ENCODE data around the gene LRCH1. TPM values are rescaled to one million over a fixed set of nuclear protein-coding genes. Genes with fewer than 3 reads are reported as not detected.

LRCH1 gene
- total RNA-seq, 4 donors from 2014 or later: 42.7 to 66.0 (median 53.1) TPM

DNA sequence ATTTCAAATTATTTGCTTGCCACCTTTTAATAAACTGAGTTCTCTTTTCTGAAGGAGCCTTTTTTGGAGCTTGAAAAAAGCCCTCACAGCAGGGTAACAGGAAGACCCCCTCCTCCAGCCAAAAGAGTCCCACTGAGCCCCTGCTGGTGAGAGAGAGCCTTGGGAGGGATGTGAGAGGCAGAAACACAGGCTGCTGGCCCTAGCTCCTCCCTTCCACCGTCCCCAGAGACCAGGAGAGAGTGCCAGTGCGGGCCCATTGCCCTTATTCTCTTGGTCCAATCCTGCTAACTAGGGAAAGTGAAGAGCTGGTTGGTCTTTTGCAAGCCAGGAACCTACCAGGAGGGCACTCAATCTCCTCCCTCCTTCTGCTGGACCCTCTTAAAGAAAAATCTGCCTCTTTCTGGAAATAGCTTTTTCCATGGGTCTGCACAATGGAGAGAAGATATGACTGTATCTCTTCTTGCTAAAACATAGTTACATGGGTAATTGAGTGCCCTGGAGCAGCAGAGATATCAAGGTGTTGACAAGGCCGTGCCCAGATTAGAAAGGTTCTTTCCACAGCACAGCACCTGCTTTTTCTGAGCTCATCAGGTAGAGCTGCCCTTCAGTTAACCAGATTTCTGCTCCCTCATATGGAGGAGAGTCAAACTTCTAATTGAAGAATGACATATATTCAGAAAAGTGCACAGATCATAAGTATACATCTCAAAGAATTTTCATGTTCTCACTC lies 113.9 kb downstream of the LRCH1 start:
- 70% methylated on average over 3 of the region's 3 CpGs for WGBS
- H3K27ac ChIP-seq (replicated peaks in 1 of 4): peak overlapping the region; percentile 5 to 52 (median 46)
- intact Hi-C loops (cut with DNase I): no loop called here
- no peak overlapping the region for H3K4me3 ChIP-seq
- H3K27me3 ChIP-seq: no peaks in the 10 kb centered on the region
- peaks cover 56 to 79% (median 72%) of the 10 kb centered on the region in 4 donors for H3K4me1 ChIP-seq
- peaks cover 0 to 6% (median 1%) of the 10 kb centered on the region in 4 donors for H3K36me3 ChIP-seq
- no peak for DNase-seq (ENCODE audit: extremely low spot score)
- H3K9me3 ChIP-seq: no peaks in the 10 kb centered on the region
- TF ChIP-seq, protein P1, sequence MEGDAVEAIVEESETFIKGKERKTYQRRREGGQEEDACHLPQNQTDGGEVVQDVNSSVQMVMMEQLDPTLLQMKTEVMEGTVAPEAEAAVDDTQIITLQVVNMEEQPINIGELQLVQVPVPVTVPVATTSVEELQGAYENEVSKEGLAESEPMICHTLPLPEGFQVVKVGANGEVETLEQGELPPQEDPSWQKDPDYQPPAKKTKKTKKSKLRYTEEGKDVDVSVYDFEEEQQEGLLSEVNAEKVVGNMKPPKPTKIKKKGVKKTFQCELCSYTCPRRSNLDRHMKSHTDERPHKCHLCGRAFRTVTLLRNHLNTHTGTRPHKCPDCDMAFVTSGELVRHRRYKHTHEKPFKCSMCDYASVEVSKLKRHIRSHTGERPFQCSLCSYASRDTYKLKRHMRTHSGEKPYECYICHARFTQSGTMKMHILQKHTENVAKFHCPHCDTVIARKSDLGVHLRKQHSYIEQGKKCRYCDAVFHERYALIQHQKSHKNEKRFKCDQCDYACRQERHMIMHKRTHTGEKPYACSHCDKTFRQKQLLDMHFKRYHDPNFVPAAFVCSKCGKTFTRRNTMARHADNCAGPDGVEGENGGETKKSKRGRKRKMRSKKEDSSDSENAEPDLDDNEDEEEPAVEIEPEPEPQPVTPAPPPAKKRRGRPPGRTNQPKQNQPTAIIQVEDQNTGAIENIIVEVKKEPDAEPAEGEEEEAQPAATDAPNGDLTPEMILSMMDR (IDR thresholded peaks at IDR 0.05): no peak
- no peak for TF ChIP-seq POLR2AphosphoS5 (IDR thresholded peaks at IDR 0.05)
- no peak for TF ChIP-seq EP300 (IDR thresholded peaks at IDR 0.05)
- no peak for TF ChIP-seq POLR2A (IDR thresholded peaks at IDR 0.05; ENCODE audit: low read depth)

DNA sequence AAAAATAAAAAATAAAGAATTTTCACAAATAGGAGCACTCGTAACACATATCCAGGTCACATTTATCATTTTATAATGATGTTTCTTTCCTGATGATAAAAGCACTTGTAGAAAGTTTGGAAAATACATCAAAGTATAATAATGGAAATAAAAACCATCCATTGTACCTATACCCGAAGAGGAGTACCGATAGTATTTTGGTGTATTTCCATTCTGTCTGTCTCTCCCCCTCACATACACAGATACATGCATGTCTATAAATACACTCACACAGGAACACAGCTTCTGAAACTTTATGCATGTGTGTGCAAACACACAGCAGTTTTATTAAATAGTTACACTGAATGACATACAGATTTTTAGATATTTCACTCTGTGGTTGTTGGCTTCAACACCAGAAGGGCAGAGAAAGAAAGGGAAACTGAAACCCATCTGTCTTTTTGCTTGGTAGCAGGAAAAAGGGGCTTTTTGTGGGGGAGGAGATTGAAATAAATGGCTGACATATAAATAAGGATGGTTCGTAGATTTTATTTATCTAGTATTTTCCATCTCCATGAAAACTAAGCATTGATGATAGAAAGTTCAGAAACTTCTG lies 114.8 kb downstream of the LRCH1 start:
- peaks cover 0 to 6% (median 1%) of the 10 kb centered on the region in 4 donors for H3K36me3 ChIP-seq
- DNase-seq (ENCODE audit: extremely low spot score): no peak
- TF ChIP-seq EP300 (IDR thresholded peaks at IDR 0.05) (no peak), POLR2AphosphoS5 (IDR thresholded peaks at IDR 0.05) (no peak), POLR2A (IDR thresholded peaks at IDR 0.05; ENCODE audit: low read depth) (no peak)
- TF ChIP-seq, protein P1 (IDR thresholded peaks at IDR 0.05): no peak
- H3K27me3 ChIP-seq: no peaks in the 10 kb centered on the region
- peaks cover 47 to 79% (median 69%) of the 10 kb centered on the region in 4 donors for H3K4me1 ChIP-seq
- WGBS: 67% methylated on average over 4 of the region's 4 CpGs
- H3K4me3 ChIP-seq: peak overlapping the region in 3 of 4 donors; percentile 15 to 38 (median 22)
- no peaks in the 10 kb centered on the region for H3K9me3 ChIP-seq
- intact Hi-C loops (cut with DNase I): no loop called here
- H3K27ac ChIP-seq (replicated peaks in 1 of 4): peak overlapping the region; percentile 44 to 66 (median 56)

DNA sequence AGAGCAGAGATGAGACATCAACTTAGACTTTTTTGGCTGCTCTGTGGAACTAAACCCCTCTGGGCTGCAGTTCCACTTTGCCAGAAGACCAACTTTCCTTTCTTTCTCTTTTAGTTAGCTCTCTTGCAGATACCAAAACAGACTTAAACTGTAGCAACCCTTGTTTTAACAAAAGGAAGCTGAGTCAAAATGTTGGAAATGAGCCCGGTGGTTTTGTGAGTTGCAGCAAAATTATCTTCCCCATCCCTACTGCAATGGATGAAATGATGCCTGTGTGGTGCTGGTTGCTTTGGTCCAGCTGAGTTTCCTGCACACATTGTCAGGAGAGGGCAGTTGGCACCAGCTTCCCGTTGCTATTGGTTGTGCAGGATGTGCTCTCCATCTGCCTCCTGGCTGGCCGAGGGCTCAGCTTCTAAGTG lies 115.3 kb downstream of the LRCH1 start:
- TF ChIP-seq, protein P1 (IDR thresholded peaks at IDR 0.05): no peak
- TF ChIP-seq POLR2AphosphoS5 (IDR thresholded peaks at IDR 0.05) (no peak), POLR2A (IDR thresholded peaks at IDR 0.05; ENCODE audit: low read depth) (no peak), EP300 (IDR thresholded peaks at IDR 0.05) (no peak)
- peaks cover 0 to 6% (median 1%) of the 10 kb centered on the region in 4 donors for H3K36me3 ChIP-seq
- H3K9me3 ChIP-seq: no peaks in the 10 kb centered on the region
- intact Hi-C loops (cut with DNase I): no loop called here
- peak overlapping the region in 3 of 4 donors; percentile 15 to 38 (median 22) for H3K4me3 ChIP-seq
- DNase-seq (ENCODE audit: extremely low spot score): no peak
- H3K27me3 ChIP-seq: no peaks in the 10 kb centered on the region
- H3K4me1 ChIP-seq: peaks cover 46 to 79% (median 69%) of the 10 kb centered on the region in 4 donors
- H3K27ac ChIP-seq (replicated peaks in 1 of 4): peak overlapping the region; percentile 44 to 66 (median 56)
- 21% methylated on average over 3 of the region's 3 CpGs for WGBS

DNA sequence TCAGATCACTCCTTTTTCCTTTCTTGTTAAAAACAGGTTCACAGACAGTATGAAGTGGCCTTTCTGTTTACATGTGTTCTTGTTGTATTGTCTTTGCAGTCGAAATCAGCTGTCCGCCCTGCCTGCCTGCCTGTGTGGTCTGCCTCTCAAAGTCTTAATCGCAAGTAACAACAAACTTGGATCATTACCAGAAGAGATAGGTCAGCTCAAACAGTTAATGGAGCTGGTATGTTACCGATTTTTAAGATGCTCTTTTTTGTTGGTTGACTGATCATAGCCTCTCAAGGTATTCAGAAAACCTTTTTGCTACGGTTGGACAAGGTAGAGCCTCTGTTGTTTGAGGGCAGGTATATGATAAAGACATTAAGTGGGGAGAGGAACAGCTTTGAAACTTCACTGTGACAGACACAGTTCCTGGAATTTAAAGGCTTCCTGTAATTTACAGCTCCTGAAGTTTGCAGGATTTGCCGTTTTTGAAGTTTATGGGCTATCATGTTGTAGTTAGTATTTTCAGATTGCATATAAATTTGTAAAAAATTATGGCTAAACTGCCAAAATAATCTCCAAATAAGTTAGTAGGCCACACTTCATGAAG lies 116.1 kb downstream of the LRCH1 start:
- peak overlapping the region in 1 of 4 donors; percentile 50 for H3K27ac ChIP-seq (replicated peaks in 1 of 4)
- no peaks in the 10 kb centered on the region for H3K27me3 ChIP-seq
- 65% methylated on average over 6 of the region's 6 CpGs for WGBS
- H3K4me1 ChIP-seq: peaks cover 41 to 78% (median 65%) of the 10 kb centered on the region in 4 donors
- DNase-seq (ENCODE audit: extremely low spot score): no peak
- intact Hi-C loops (cut with DNase I): no loop called here
- H3K4me3 ChIP-seq: no peak overlapping the region
- no peak for TF ChIP-seq EP300 (IDR thresholded peaks at IDR 0.05)
- no peak for TF ChIP-seq POLR2A (IDR thresholded peaks at IDR 0.05; ENCODE audit: low read depth)
- TF ChIP-seq POLR2AphosphoS5 (IDR thresholded peaks at IDR 0.05): no peak
- TF ChIP-seq, protein P1 (IDR thresholded peaks at IDR 0.05): no peak
- peaks cover 0 to 6% (median 1%) of the 10 kb centered on the region in 4 donors for H3K36me3 ChIP-seq
- H3K9me3 ChIP-seq: no peaks in the 10 kb centered on the region

Measured in esophagus muscularis mucosa (tissue), 4 donors.